GM18519 (cell line): ENCODE results near the gene MAD1L1.
"Not testable (repeated sequence)": the region's sequence is repeated elsewhere in the genome, so short reads cannot be mapped to it uniquely, and the experiment has no call there.

ENCODE experiments used
- ATAC-seq: cut with Tn5 transposase; IDR thresholded peaks from one replicate; pipeline ENCODE4 v1.9.1; 2021; ENCODE audit warnings: mild to moderate bottlenecking, moderate library complexity; ENCODE audit not compliant: unreplicated experiment, low FRiP score

MAD1L1 gene

DNA sequence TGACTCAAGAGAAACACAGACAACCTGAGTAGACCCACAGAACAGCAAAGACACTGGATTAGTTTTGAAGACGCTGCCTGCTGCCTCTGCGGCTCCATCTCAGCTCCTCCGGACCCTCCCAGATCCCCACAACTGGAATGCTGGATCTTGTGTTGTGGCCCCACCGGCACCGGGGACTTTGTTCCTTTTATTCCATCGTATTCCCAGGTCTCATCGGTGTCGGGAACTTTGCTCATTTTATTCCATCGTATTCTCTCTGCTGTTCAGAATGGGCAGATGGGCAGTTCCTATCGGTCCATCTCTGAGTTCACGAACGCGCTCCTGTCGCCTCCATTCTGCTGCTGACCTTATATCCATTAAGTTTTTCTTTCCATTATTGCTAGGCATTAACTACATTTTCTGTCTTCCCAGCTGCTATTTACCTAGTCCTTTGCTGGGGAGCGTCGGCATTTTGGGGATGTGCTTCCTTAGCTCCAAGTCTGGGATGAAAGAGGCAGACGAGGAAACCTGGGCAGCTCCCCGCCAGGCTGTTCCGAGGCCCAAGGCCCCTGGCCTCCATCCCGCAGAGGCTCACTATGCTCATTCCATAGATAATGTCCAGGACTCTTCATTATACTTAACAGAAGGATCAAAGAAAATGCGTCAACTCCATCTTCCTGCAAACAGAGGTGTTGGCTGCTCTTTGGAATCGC lies 192.4 kb downstream of the MAD1L1 start:
- no peak for ATAC-seq

DNA sequence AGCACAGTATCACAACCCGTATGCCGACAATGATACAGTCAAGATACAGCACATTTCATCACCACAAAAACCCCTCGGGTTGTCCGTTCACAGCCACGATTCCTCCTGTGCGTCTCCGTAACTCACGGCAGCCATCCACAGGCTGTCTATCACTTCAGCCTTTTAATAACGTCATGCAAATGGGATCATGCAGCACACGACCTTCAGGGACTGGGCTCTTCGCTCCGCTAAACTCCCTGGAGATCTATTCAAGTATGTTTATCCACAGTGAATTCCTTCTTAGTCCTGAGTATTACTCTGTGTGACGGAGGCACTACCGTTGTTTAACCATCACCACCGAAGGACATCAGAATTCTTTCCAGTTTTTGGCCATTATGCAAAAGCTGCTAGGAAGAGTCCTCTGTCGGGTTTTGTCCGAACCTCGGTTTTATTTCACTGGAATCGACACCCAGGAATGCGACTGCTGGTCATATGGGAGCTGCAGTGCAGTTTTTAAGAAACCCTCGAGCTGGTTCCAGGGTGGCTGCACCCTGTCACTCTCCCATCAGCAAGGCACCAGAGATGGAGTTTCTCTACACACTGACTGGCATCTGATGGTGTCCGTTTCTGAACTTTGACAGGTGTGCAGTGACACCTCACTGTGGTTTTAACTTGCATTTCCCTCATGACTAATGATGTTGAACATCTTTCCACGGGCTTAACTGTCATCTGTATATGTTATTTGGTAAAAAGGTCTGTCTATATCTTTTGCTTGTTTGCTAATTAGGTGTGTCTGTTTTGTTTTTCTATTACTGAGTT lies 193.6 kb downstream of the MAD1L1 start:
- ATAC-seq, result no peak

DNA sequence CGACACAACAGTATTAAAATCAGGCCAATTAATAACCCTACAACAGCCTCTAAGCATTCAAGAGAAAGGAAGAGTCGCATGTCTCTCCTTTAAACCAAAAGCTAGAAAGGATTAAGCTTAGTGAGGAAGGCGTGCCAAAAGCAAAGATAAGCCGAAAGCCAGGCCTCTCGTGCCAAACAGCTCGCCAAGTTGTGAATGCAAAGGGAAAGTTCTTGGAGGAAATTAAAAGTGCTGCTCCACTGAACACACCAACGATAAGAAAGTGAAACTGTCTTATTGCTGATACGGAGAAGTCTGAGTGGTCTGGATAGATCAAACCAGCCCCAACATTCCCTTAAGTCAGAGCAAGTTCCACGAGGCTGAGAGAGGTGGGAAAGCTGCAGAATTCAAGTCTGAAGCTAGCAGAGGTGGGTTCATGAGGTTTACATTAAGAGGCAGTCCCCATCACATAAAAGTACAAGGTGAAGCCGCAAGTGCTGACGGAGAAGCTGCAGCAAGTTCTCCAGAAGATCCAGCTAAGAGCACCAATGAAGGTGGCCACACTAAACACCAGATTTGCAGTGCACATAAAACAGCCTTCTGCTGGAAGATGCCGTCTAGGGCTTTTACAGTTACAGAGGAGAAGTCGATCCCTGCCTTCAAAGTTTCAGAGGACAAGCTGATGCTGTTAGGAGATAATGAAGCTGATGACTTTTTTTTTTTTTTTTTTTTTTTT lies 194.8 kb downstream of the MAD1L1 start:
- ATAC-seq, result no peak

DNA sequence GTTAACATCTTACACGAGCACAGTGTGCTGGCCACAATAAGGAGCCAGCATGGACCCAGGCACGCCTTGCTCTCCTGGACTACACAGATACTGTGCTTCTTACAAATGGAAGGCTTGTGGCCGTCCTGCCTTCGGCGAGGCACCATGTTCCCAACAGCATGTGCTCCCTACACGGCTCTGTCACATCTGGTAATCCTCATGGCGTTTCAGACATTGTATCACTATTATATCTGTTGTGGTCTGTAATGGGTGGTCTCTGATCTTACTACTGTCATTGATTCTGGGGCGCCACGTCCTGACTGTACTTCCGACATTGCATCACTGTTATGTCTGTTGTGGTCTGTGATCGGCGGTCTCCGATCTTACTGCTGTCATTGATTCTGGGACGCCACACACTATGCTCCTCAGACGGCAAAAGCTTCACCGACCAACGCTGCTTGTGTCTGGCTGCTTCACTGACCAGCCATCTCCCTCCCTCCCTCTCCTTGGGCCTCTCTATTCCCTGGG lies 195.4 kb downstream of the MAD1L1 start:
- ATAC-seq, result no peak

DNA sequence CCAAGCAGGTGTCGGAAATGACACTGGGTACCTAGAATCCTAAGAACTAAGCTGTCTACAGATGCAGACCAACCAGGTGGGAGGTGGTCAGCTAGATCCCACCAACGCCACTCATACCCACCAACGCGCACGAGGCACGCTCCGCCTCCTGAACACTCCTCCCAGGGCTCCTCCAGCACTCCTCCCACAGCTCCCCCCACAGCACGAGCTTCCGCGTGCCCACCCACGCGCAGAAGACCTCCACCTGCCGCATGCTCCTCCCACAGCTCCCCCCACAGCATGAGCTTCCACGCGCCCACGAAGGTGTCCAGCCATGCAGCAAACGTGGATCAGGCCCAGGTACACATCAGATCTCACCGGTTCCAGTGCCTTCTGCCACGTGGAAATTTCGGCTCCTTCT lies 196.0 kb downstream of the MAD1L1 start:
- no peak for ATAC-seq

DNA sequence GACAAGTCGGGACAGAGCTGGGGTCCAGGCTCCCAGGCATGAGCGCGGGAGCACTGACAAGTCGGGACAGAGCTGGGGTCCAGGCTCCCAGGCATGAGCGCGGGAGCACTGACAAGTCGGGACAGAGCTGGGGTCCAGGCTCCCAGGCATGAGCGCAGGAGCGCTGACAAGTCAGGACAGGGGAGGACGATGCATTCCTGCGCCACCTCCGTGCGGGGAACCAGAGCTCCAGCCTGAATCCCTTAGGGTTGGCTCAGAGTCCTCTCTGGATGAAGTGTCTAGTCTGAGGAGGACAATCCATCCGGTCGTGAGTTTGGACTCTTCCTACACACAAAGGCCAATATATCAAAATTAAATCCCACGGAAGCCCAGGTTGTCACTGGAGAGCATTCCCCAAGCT lies 196.5 kb downstream of the MAD1L1 start:
- ATAC-seq, result not testable (repeated sequence)

DNA sequence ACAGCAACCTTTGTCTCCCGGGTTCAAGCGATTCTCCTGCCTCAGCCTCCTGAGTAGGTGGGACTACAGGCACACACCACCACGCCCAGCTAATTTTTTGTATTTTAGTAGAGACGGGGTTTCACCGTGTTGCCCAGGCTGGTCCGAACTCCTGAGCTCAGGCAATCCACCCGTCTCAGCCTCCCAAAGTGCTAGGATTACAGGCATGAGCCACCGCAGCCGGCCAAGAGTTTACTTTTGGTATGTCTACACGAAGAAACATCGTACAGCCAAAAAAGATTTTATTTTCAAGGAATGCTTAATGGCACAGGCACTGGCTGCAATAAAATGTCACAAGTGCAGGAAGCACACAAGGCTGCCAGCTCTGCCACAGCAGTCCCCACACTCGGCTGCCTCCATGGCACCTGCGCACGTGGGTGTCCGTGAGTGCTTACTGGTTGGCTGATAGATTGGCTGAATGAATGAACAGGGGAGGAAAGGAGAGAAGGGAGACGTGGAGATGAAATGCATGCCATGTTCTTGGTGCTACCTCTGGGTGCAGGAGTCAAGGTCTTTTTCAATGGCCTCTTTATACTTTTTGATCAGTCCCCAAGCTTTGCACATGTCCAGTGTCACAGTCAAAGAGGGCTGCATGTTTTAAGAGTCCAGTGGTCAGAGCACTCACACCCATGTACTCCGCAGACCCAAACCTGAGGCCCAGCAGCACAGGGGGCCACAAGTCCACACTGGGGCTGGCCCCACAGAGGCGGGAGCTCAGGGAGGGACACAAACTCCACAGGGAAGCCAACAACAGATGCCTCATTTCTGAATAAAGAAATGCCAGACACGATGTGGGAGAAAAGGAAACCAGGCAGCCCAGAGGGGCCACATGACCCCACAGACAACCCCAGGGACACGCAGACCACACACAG lies 198.2 kb downstream of the MAD1L1 start:
- no peak for ATAC-seq

DNA sequence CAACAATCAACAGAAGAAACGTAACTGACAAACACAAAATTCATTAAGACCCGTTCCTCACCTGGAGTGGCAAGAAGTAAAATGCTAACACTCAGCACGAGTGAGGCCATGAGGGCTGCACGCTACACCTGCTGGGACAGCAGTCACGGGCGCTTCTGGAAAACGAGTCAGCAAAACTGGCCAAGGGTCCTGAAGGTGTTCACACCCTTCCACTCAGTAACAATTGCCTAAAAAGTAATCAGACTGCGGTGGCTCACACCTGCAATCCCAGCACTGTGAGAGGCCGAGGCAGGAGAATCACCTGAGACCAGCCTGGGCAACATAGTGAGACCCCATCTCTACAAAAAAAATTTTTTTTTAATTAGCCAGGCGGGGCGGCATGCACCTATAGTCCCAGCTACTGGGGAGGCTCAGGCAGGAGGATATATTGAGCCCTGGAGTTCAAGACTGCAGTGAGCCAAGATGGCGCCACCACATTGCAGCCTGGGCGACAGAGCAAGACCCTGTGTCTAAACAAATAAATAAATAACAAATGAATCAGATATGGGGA lies 199.1 kb downstream of the MAD1L1 start:
- no peak for ATAC-seq

DNA sequence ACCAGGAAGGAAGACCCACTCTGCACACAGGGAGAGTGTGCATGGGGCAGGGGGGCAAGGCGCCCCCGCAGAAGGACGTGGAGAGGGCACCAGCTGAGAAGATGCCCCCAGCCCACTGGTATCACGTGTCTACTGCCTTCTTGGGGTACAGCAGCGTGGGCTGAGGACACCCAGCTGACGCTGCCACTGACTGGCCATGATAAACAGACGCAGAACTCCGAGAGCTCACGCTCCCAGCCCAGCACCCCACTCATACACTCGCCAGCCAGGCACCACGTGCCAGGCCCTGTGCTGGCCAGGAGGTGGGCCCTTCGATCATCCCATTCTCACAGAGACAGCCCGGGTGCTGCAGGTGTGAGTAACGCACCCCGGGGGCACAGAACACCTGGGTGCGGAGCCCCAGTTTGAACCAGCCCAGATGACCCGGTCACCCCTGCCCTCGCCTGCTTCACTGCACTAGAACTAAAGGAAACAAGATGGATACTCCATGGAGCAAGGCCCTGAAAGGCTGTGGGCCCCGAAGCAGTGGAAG lies 199.8 kb downstream of the MAD1L1 start:
- no peak for ATAC-seq

DNA sequence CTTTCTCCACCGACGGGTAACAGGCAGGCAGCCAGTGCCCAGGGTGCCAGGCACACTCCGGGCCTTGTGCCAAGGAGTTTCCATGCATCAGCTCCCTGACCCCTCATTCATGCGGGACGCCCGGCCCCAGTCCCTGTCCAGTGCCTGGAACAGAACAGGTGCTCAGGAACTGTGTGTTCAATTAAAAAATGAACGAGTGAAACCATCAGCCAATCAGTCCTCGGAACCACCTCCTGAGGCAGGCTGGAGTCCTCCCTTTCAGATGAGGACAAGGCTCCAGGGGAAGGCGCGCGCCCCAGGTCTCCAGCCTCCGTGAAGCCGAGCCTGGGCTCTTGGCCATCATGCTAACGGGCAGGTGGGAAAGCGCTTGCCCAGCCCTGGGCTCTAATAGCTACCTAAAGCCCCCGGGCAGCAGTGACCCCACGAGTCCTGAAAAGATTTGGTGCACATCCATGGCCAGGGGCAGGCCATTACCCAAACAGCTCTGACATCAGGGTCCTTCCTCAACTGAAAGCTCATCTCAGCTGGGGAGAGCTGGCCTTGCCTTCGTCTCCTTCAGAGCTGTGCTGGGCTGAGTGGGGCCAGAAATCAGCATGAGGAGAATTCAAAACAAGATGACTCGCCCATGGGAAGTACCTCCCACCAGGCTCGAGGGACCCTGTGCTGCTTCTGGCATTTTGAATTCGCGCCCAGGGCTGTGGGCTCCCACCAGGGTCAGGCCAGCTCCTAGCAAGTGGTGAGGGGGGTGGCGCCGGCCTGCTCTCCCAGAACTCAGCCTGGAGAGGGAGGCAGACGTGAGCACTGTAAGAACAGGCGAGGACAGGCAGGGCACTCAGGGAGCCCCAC lies 200.5 kb downstream of the MAD1L1 start:
- ATAC-seq, result no peak

DNA sequence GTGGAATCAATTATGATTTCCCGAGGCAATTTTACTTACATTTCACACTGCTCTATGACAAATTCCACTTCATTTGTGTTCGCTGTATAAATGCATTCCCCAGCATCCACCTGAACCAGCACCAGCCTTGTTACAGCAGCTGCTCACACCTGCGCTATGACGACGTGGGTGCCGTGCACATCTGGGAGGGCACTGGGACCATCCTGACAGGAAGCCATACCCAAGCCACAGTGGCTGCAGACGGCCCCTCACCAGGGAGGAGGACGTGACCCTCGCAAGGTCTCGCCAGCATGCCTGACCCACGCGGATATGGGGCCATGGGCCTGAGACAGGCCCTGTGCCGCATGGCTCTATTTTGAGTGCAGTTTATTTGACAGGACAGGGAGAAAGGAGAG lies 201.3 kb downstream of the MAD1L1 start:
- no peak for ATAC-seq

DNA sequence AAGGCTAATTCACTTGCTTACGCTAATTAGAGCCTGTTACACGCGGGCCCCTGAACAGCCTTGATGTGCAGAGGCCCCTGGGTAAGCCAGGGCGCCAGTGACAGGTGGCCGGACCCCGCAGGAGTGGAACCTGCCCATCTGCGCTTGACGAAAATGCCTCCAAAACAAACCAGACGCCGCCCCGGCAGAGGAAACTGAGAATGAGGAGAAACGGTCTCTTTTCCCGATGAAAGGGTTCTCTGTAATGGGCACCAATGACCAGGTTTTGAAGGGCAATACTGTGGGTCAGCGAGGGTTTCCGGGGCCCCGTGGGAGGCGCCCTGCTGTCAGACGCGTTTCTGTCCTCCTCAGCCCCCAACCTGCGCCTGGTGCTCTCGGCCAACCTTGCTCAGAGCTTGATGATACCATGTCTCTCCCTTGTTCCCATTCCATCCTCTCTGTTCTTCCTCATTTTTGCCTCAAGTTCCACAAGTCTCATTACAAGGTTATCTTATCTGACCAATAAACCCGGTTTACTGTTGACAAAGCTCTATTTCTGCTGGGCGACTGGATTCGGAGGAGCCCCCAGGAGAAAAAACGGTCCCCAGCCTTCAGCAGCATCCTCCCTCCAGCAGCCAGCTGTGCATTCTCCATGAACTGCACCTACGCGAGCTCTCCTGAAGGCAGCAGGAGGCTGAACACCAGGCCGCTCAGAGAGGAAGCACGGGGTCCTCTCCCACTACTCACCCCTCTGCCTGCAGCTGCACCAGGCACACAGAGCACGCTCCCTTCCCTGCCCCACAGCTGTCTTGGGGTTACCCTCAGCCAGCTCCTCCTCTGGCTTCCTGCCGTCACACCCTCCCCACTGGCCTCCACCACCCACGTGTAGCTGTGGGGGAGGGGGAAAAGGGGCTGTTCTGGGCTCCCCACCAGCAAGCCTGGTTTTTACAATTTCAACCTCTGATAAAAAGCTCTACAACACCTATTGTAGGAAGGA lies 202.0 kb downstream of the MAD1L1 start:
- no peak for ATAC-seq

DNA sequence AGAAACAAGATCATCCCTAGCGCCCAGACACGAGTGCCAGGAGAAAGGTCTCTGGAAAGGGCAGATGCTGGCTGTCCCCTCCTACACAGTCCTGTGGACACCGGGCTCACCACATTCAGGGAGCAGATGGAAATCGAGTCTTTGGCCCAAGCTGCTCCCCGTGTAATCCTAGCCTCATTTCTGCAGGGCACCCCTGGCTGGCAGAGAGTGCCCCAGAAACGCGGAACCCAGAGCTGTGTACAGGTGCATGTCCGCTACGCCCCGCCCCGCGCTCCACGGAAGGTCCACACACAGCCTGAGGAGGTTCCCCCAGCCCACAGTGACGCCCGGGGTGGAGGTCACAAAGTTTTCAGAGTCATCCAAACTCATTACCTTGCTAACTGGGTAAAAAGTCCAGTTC lies 202.8 kb downstream of the MAD1L1 start:
- no peak for ATAC-seq

DNA sequence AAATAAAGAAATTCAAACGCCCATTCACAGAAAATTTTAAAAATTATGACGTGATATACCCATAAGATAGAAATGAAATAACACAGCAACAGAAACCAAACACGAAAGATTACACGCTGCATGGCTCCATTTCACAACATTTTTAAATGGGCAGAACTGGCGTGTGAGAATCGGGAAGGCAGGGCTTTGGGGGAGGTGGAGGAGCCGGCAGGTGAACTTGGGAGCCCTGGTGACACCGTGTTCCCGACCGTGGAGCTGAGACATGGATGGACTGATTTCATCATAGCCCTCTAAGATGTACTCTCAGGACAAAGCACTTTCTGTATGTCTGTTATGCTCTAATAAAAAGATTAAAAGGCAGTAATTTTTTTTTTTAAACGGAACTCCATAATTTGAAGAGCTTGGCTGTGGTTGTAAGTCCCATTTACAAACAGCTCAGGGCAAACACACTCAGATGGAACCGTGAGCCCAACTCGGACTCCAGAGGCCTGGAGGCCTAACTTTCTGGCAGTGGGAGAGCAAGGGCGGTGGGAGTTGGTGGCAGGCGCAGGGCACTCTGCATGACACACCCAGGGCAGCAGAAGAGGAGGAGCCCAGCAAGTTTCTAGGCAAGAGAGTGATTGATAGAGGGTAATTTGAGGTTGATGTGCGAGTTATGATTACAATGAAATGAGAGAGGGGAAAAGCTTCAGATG lies 203.4 kb downstream of the MAD1L1 start:
- ATAC-seq, result no peak

DNA sequence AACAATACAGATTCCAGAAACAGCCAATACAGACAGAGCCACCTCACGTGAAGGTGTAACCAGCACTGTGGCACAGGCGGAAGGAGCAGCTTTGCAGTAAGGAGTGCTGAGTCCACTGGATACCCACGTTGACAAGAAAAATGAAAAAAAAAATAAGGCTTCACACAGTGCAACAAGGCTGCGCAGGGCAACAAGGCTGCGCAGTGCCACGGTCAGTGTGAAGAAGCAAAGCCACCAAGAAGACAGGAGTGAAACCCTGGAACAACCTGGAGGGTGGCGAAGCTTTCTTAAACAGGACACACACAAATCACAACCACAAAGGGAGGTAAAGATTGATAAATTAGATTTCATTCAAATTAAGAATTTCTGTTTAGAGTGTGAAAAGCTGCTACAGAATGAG lies 204.0 kb downstream of the MAD1L1 start:
- ATAC-seq, result no peak

DNA sequence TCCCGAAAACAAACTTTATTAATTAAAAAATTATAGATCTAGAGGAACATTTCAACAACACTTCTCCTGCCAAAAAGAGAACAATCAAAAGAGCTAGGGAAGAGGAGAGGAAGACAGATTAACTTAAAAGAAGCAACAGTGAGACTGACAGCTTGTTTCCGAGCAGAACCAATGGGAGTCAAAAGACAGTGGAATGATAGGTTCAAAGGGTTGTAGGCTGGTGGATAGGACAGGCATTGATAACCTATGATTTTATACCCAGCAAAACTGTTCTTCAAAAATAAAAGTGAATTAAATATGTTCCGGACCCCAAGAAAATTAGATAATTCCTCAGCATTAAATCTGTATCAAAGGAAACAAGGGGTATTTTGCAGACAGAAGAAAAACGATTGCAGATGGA lies 207.6 kb downstream of the MAD1L1 start:
- no peak for ATAC-seq

DNA sequence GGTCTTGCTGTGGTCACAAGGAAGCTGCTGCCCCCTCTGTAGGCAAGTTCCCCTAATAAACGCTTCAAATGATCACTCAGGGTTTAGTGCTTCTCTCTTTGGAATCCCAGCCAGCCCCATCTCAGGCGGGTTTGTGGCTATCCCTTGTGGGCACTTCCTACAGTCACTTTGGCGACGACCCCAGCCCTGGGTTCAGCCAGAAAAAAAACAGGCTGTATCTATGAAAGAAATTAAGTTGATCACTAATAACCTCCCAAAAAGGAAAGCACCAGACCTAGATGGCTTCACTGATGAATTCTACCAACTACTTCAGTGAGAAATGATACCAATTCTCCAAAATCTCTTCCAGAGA lies 208.2 kb downstream of the MAD1L1 start:
- ATAC-seq, result no peak
